Colonic mucosa (tissue), 4 donors: ENCODE measurements around the gene NQO2. TPM values are rescaled to one million over a fixed set of nuclear protein-coding genes. Genes with fewer than 3 reads are reported as not detected.

Experiments used
- DNase-seq: peaks from one replicate; pipeline ENCODE4 v3.0.0-alpha.2; 2020
- H3K27ac ChIP-seq: fragments of 200-600 bp; one replicate; pipeline ENCODE4 v1.8.0; 2021
- H3K27me3 ChIP-seq: fragments of 200-600 bp; one replicate; pipeline ENCODE4 v1.8.0; 2021
- H3K36me3 ChIP-seq: fragments of 200-600 bp; one replicate; pipeline ENCODE4 v1.8.0; 2021
- H3K4me1 ChIP-seq: fragments of 200-600 bp; one replicate; pipeline ENCODE4 v1.8.0; 2021; ENCODE audit warnings: mild to moderate bottlenecking
- H3K4me3 ChIP-seq: fragments of 200-600 bp; one replicate; pipeline ENCODE4 v1.8.0; 2021
- H3K9ac ChIP-seq, 2 donors: one replicate each; pipeline ENCODE4 v1.7.0; 2013; ENCODE audit warnings: control low read depth in 2 of 2, low read depth in 2 of 2, low read length in 2 of 2
- H3K9me3 ChIP-seq: fragments of 200-600 bp; one replicate; pipeline ENCODE4 v1.8.0; 2021
- CTCF ChIP-seq: fragments of 200-600 bp; IDR thresholded peaks from one replicate; pipeline ENCODE4 v1.8.0; 2022; ENCODE audit warnings: antibody characterized with exemption, mild to moderate bottlenecking
- intact Hi-C: fragments of 100-400 bp; cut with DNase I; formaldehyde crosslinking; loops from one replicate; pipeline ENCODE4 v1.14.1; 2022
- total RNA-seq, 2 donors: library from RNA; stranded (reverse); fragmentation: NEBNext Ultra II Directional in 1 of 2; extraction: Animal tissue kit (Norgen Biotek cat#: 25700) in 1 of 2; gene quantifications; one replicate each; pipeline ENCODE4 v1.2.1, GENCODE V29; 2021
- donor health status: healthy.
- donor health status: DM: no; HTN: no; CAD: no.
- donor health status: DM: no; HTN: no; CAD: no.

Gene NQO2
- total RNA-seq, 2 donors from 2014 or later: 14.1 to 19.0 TPM

DNA sequence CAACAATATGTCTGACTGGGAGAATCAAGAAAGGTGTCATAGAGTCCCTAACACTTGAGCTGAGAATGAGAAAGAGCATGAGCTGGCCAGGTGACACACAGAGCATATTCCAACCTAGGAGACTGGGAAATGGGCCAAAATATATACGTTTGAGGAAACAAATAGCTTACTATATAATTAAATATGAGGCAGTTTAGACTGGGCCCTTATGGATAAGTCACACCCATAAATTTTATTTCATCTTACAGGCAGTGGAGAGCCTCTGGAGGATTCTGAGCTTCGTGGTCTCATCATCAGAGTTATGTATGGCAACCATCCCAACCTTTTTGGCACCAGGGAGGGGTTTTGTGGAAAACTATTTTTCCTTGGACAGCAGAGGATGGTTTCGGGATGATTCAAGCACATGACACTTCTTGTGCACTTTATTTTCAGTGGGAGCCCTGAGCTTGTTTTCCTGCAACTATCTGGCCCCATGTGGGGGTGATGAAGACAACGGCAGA lies 12.9 kb upstream of the NQO2 start:
- Histone ChIP-seq H3K27me3 (no peaks in the 10 kb centered on the region), H3K9ac (peak overlapping the region; percentile 8 to 63), H3K27ac (peak overlapping the region; percentile 97), H3K4me3 (no peak overlapping the region), H3K4me1 (peaks cover 26% of the 10 kb centered on the region), H3K9me3 (no peaks in the 10 kb centered on the region), H3K36me3 (no peaks in the 10 kb centered on the region)
- no peak for TF ChIP-seq CTCF
- DNase-seq: peak; percentile 46
- intact Hi-C loops: no loop called here

DNA sequence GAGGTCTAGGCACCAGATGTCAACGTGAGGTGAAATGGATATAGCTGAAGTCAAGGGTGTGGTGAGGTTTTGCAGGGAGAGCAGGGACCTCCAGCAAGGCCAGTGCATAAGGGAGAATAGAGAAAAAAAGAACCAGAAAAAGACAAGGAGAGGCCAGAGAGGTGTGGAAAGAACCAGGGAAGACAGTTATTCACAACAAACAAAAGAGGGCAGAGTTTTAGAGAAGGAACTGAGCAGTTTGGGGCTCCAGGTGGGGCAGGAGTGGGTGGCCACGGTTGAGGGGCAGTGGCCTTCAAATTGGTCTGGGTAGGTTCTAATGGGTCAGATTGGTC lies 11.6 kb upstream of the NQO2 start:
- intact Hi-C loops: loop anchor here (2.0 kb wide), 1 partner anchor 35 kb away; no protein-coding TSS in a partner anchor

GRCh38 chr6:2988426-2989331 lies 11.0 kb upstream of the NQO2 start:
- peaks cover 20% of the 10 kb centered on the region for H3K4me1 ChIP-seq
- H3K4me3 ChIP-seq: peak overlapping the region; percentile 54
- H3K27me3 ChIP-seq: no peaks in the 10 kb centered on the region
- no peaks in the 10 kb centered on the region for H3K36me3 ChIP-seq
- H3K9ac ChIP-seq: peak overlapping the region; percentile 87 to 94
- peak; percentile 89 for TF ChIP-seq CTCF
- intact Hi-C loops: loop anchor here (2.0 kb wide), 1 partner anchor 36 kb away; no protein-coding TSS in a partner anchor
- DNase-seq: peak; percentile 91
- peak overlapping the region; percentile 97 for H3K27ac ChIP-seq
- H3K9me3 ChIP-seq: no peaks in the 10 kb centered on the region

More for the DNA sequence above, 11.6 kb upstream of the NQO2 start:
- Histone ChIP-seq H3K27ac (peak overlapping the region; percentile 97), H3K9ac (peak overlapping the region; percentile 87 to 94), H3K4me1 (peaks cover 20% of the 10 kb centered on the region), H3K4me3 (peak overlapping the region; percentile 54), H3K36me3 (no peaks in the 10 kb centered on the region), H3K27me3 (no peaks in the 10 kb centered on the region), H3K9me3 (no peaks in the 10 kb centered on the region)
- DNase-seq: no peak
- no peak for TF ChIP-seq CTCF

- H3K27me3 ChIP-seq: no peaks in the 10 kb centered on the region
- peak; percentile 19 for TF ChIP-seq CTCF
- peaks cover 20% of the 10 kb centered on the region for H3K4me1 ChIP-seq
- no peaks in the 10 kb centered on the region for H3K9me3 ChIP-seq
- peak overlapping the region; percentile 54 for H3K4me3 ChIP-seq
- peak overlapping the region; percentile 97 for H3K27ac ChIP-seq
- H3K36me3 ChIP-seq: no peaks in the 10 kb centered on the region
- peak; percentile 93 for DNase-seq
- H3K9ac ChIP-seq: peak overlapping the region; percentile 87 to 94
- intact Hi-C loops: loop anchor here (2.0 kb wide), 1 partner anchor 37 kb away; no protein-coding TSS in a partner anchor
Measured at GRCh38 chr6:2989332-2990247, 10.1 kb upstream of the NQO2 start.

GRCh38 chr6:2990248-2990931 lies 9.3 kb upstream of the NQO2 start:
- DNase-seq: peak; percentile 55
- peaks cover 16% of the 10 kb centered on the region for H3K4me1 ChIP-seq
- peak overlapping the region; percentile 69 to 87 for H3K9ac ChIP-seq
- peak overlapping the region; percentile 97 for H3K27ac ChIP-seq
- peak overlapping the region; percentile 54 for H3K4me3 ChIP-seq
- H3K9me3 ChIP-seq: no peaks in the 10 kb centered on the region
- no peaks in the 10 kb centered on the region for H3K36me3 ChIP-seq
- no peaks in the 10 kb centered on the region for H3K27me3 ChIP-seq
- no peak for TF ChIP-seq CTCF
- intact Hi-C loops: no loop called here
